ENCODE measurements around the gene ALG10B. TPM values are rescaled to one million over a fixed set of nuclear protein-coding genes. Genes with fewer than 3 reads are reported as not detected.
A peak's percentile ranks its signal among the peaks of the same experiment; 100 is the strongest.

The ALG10B gene
- total and polyA plus RNA-seq, 9 of the 15 experiments (the other 6 are each of a cell fraction or from before 2014, with no cell fraction given) = 0.34 to 3.3 (median 2.0) TPM

GRCh38 chr12:38316391-38317129 lies at the start of gene ALG10B (continued):
- no peak for TF ChIP-seq CTCFL (IDR thresholded peaks at IDR 0.05; ENCODE audit: borderline replicate concordance, insufficient read depth, low read depth, low read length, poor library complexity, severe bottlenecking)
- TF ChIP-seq ZBTB11 (CRISPR knock-in tag; IDR thresholded peaks at IDR 0.05) = peak; percentile 87 to 98 (median 97)
- no peak for TF ChIP-seq XRCC4 (IDR thresholded peaks at IDR 0.05; ENCODE audit: extremely low read depth, insufficient read depth, insufficient read length)
- TF ChIP-seq SMC3 (conservative IDR thresholded peaks at IDR 0.05; ENCODE audit: insufficient read depth, low read depth, low read length) = peak; percentile 42; the same call in 1 of the 2 replicates
- 0 out of 2 replicates have a peak, but pooled peaks have one; percentile 59 for TF ChIP-seq SRSF1 (IDR thresholded peaks at IDR 0.05; ENCODE audit: low read depth, low read length)
- TF ChIP-seq ZFX (CRISPR knock-in tag; IDR thresholded peaks at IDR 0.05) = peak; percentile 38; the same call in 1 of the 2 replicates
- no peak for TF ChIP-seq MCM7 (IDR thresholded peaks at IDR 0.05)
- TF ChIP-seq ZNF165 (CRISPR knock-in tag; IDR thresholded peaks at IDR 0.05; ENCODE audit: borderline replicate concordance) = no peak
- peak; percentile 43; the same call in 1 of the 2 replicates for TF ChIP-seq POLR2AphosphoS5 (IDR thresholded peaks at IDR 0.05; ENCODE audit: control insufficient read depth, insufficient read depth, low read depth, low read length)

Measured in K562 (cell line).